ENCODE results near the gene HMCN2.

The HMCN2 gene

DNA sequence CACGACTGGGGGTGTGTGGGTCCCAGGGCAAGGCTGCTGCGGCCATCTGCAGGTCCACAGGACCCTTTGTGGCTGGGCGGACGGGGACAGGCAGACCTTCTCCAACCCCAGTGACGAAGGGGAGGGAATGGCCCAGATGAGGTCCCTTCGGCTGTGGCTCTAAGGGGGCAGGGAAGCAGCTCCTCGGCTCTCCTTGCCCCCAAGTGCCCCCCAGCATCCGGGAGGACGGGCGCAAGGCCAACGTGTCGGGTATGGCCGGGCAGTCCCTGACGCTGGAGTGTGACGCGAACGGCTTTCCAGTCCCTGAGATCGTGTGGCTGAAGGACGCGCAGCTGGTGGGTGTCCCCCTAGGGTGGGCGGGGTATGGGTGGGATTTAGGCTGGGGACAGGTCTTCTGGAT is 82.8 kb downstream of the HMCN2 start:
- H2BK12ac ChIP-seq (ENCODE audit: low read length) = peak overlapping the region; percentile 88
- no CpG with 5 or more reads among the region's 21 CpGs for WGBS, 2 donors (ENCODE audit: extremely low coverage in 2 of 2, insufficient read length in 2 of 2, insufficient replicate concordance in 1 of 2)
- H3K18ac ChIP-seq (ENCODE audit: low read length) = peak overlapping the region; percentile 57
- H2AFZ ChIP-seq (ENCODE audit: low read length) = no peak overlapping the region
- H4K8ac ChIP-seq (ENCODE audit: low read depth, low read length) = no peak overlapping the region
- H3K4me2 ChIP-seq (ENCODE audit: insufficient read depth, low read length, poor library complexity, severe bottlenecking) = no peak overlapping the region
- peak overlapping the region; percentile 93 for H2AK5ac ChIP-seq (ENCODE audit: low read depth, low read length)
- H3K27me3 ChIP-seq (ENCODE audit: control insufficient read depth in 3 of 3, insufficient read depth in 3 of 3, low read depth in 1 of 3, low read length in 3 of 3) = peaks cover 0 to 13% (median 0%) of the 10 kb centered on the region in 3 experiments
- H3K14ac ChIP-seq (ENCODE audit: low read length) = peak overlapping the region; percentile 87
- peak overlapping the region; percentile 50 for H3K9ac ChIP-seq (ENCODE audit: low read depth, low read length, poor library complexity)
- peaks cover 1% of the 10 kb centered on the region for H3K79me1 ChIP-seq (ENCODE audit: low read depth, low read length)
- no peak overlapping the region for H3K27ac ChIP-seq (replicated peaks; ENCODE audit: low read length)
- H2BK15ac ChIP-seq (ENCODE audit: low read length) = no peak overlapping the region
- no peak overlapping the region for H4K91ac ChIP-seq (ENCODE audit: low read depth, low read length, poor library complexity)
- peaks cover 0 to 2% of the 10 kb centered on the region in 2 donors for H3K36me3 ChIP-seq (replicated peaks in 1 of 2; ENCODE audit: control insufficient read depth in 2 of 2, insufficient read depth in 2 of 2, low read length in 2 of 2)
- H3K9me3 ChIP-seq (replicated peaks in 1 of 2; ENCODE audit: control insufficient read depth in 2 of 2, insufficient read depth in 1 of 2, low read depth in 1 of 2, low read length in 2 of 2) = peaks cover 0 to 6% of the 10 kb centered on the region in 2 donors
- DNase-seq (ENCODE audit: low spot score) = no peak
- peaks cover 5 to 13% of the 10 kb centered on the region in 2 donors for H3K4me1 ChIP-seq (ENCODE audit: control insufficient read depth in 2 of 2, insufficient read depth in 1 of 2, low read depth in 1 of 2, low read length in 2 of 2)
- no peak overlapping the region for H3K23ac ChIP-seq (ENCODE audit: low read depth, low read length, poor library complexity)
- H2BK5ac ChIP-seq (ENCODE audit: low read length) = no peak overlapping the region
- H3K4ac ChIP-seq (ENCODE audit: low read length) = no peak overlapping the region
- H3K4me3 ChIP-seq (ENCODE audit: low read length in 2 of 2) = no peak overlapping the region
- H2BK120ac ChIP-seq (ENCODE audit: low read depth, low read length) = no peak overlapping the region

- Histone ChIP-seq H3K23ac (ENCODE audit: low read depth, low read length, poor library complexity) (no peak overlapping the region), H4K8ac (ENCODE audit: low read depth, low read length) (no peak overlapping the region), H2BK5ac (ENCODE audit: low read length) (no peak overlapping the region), H3K79me1 (ENCODE audit: low read depth, low read length) (peaks cover 1% of the 10 kb centered on the region), H2AK5ac (ENCODE audit: low read depth, low read length) (peak overlapping the region; percentile 93), H3K36me3 (replicated peaks in 1 of 2; ENCODE audit: control insufficient read depth in 2 of 2, insufficient read depth in 2 of 2, low read length in 2 of 2) (peaks cover 0 to 2% of the 10 kb centered on the region in 2 donors), H2BK120ac (ENCODE audit: low read depth, low read length) (no peak overlapping the region), H3K4ac (ENCODE audit: low read length) (no peak overlapping the region), H3K14ac (ENCODE audit: low read length) (peak overlapping the region; percentile 32), H2AFZ (ENCODE audit: low read length) (no peak overlapping the region), H2BK15ac (ENCODE audit: low read length) (no peak overlapping the region), H3K4me1 (ENCODE audit: control insufficient read depth in 2 of 2, insufficient read depth in 1 of 2, low read depth in 1 of 2, low read length in 2 of 2) (peaks cover 5 to 13% of the 10 kb centered on the region in 2 donors), H3K9ac (ENCODE audit: low read depth, low read length, poor library complexity) (no peak overlapping the region), H4K91ac (ENCODE audit: low read depth, low read length, poor library complexity) (no peak overlapping the region), H3K27me3 (ENCODE audit: control insufficient read depth in 3 of 3, insufficient read depth in 3 of 3, low read depth in 1 of 3, low read length in 3 of 3) (peaks cover 0 to 13% (median 0%) of the 10 kb centered on the region in 3 experiments), H3K4me3 (ENCODE audit: low read length in 2 of 2) (no peak overlapping the region), H3K9me3 (replicated peaks in 1 of 2; ENCODE audit: control insufficient read depth in 2 of 2, insufficient read depth in 1 of 2, low read depth in 1 of 2, low read length in 2 of 2) (peaks cover 0 to 6% of the 10 kb centered on the region in 2 donors), H3K18ac (ENCODE audit: low read length) (peak overlapping the region; percentile 62), H3K27ac (replicated peaks; ENCODE audit: low read length) (no peak overlapping the region), H2BK12ac (ENCODE audit: low read length) (no peak overlapping the region), H3K4me2 (ENCODE audit: insufficient read depth, low read length, poor library complexity, severe bottlenecking) (no peak overlapping the region)
- DNase-seq (ENCODE audit: low spot score) = no peak
- WGBS, 2 donors (ENCODE audit: extremely low coverage in 2 of 2, insufficient read length in 2 of 2, insufficient replicate concordance in 1 of 2) = no CpG with 5 or more reads among the region's 8 CpGs
Measured at GRCh38 chr9:130348881-130349280, 83.3 kb downstream of the HMCN2 start.

DNA sequence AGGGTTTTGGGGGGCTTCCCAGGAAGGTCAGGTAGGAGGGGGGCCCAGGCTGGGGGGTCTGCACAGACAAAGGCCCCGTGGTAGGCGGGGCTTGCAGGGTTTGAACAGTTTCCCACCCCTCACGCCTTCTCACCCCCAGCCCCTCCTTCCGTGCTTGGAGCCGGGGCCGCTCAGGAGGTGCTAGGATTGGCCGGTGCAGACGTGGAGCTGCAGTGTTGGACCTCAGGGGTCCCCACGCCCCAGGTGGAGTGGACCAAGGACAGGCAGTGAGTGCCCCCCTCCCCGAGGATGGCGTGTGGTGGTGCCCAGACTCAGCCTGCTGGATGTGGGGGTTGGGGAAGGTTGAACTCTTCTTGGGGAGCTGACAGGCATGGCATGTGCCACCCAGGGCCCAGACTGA is 83.8 kb downstream of the HMCN2 start:
- Histone ChIP-seq H2AFZ (ENCODE audit: low read length) (no peak overlapping the region), H3K9me3 (replicated peaks in 1 of 2; ENCODE audit: control insufficient read depth in 2 of 2, insufficient read depth in 1 of 2, low read depth in 1 of 2, low read length in 2 of 2) (peaks cover 0 to 6% of the 10 kb centered on the region in 2 donors), H3K4ac (ENCODE audit: low read length) (no peak overlapping the region), H4K8ac (ENCODE audit: low read depth, low read length) (no peak overlapping the region), H3K4me2 (ENCODE audit: insufficient read depth, low read length, poor library complexity, severe bottlenecking) (no peak overlapping the region), H3K9ac (ENCODE audit: low read depth, low read length, poor library complexity) (no peak overlapping the region), H3K27me3 (ENCODE audit: control insufficient read depth in 3 of 3, insufficient read depth in 3 of 3, low read depth in 1 of 3, low read length in 3 of 3) (peaks cover 0 to 13% (median 0%) of the 10 kb centered on the region in 3 experiments), H3K14ac (ENCODE audit: low read length) (peak overlapping the region; percentile 32), H2BK15ac (ENCODE audit: low read length) (no peak overlapping the region), H4K91ac (ENCODE audit: low read depth, low read length, poor library complexity) (no peak overlapping the region), H2BK5ac (ENCODE audit: low read length) (no peak overlapping the region), H3K23ac (ENCODE audit: low read depth, low read length, poor library complexity) (no peak overlapping the region), H2BK12ac (ENCODE audit: low read length) (peak overlapping the region; percentile 73), H3K4me1 (ENCODE audit: control insufficient read depth in 2 of 2, insufficient read depth in 1 of 2, low read depth in 1 of 2, low read length in 2 of 2) (peaks cover 5 to 13% of the 10 kb centered on the region in 2 donors), H3K18ac (ENCODE audit: low read length) (peak overlapping the region; percentile 28), H3K4me3 (ENCODE audit: low read length in 2 of 2) (no peak overlapping the region), H2BK120ac (ENCODE audit: low read depth, low read length) (no peak overlapping the region), H2AK5ac (ENCODE audit: low read depth, low read length) (no peak overlapping the region), H3K79me1 (ENCODE audit: low read depth, low read length) (peaks cover 1% of the 10 kb centered on the region), H3K27ac (replicated peaks; ENCODE audit: low read length) (no peak overlapping the region), H3K36me3 (replicated peaks in 1 of 2; ENCODE audit: control insufficient read depth in 2 of 2, insufficient read depth in 2 of 2, low read length in 2 of 2) (peaks cover 0 to 2% of the 10 kb centered on the region in 2 donors)
- no CpG with 5 or more reads among the region's 11 CpGs for WGBS, 2 donors (ENCODE audit: extremely low coverage in 2 of 2, insufficient read length in 2 of 2, insufficient replicate concordance in 1 of 2)
- DNase-seq (ENCODE audit: low spot score) = no peak

DNA sequence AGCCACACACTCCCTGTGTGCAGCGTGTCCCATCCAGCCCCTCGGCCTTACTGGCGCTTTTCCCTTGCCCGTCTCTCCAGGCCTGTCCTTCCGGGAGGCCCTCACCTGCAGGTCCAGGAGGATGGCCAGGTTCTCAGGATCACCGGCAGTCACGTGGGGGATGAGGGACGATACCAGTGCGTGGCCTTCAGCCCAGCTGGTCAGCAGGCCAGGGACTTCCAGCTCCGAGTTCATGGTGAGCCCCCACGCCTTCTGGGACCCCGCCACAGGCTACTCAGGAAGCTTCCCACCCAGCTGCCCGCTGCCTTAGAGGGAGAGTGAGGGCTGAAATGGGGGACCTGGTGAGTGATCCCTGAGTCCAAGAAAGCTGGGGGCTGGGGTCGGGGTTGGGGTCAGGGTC is 85.8 kb downstream of the HMCN2 start:
- H3K23ac ChIP-seq (ENCODE audit: low read depth, low read length, poor library complexity) = peak overlapping the region; percentile 75
- H3K14ac ChIP-seq (ENCODE audit: low read length) = no peak overlapping the region
- no peak overlapping the region for H3K27ac ChIP-seq (replicated peaks; ENCODE audit: low read length)
- peaks cover 1% of the 10 kb centered on the region for H3K79me1 ChIP-seq (ENCODE audit: low read depth, low read length)
- no peak overlapping the region for H4K91ac ChIP-seq (ENCODE audit: low read depth, low read length, poor library complexity)
- peaks cover 0 to 3% of the 10 kb centered on the region in 2 donors for H3K4me1 ChIP-seq (ENCODE audit: control insufficient read depth in 2 of 2, insufficient read depth in 1 of 2, low read depth in 1 of 2, low read length in 2 of 2)
- peak overlapping the region; percentile 63 for H2AK5ac ChIP-seq (ENCODE audit: low read depth, low read length)
- no peak overlapping the region for H2AFZ ChIP-seq (ENCODE audit: low read length)
- H3K9me3 ChIP-seq (replicated peaks in 1 of 2; ENCODE audit: control insufficient read depth in 2 of 2, insufficient read depth in 1 of 2, low read depth in 1 of 2, low read length in 2 of 2) = no peaks in the 10 kb centered on the region
- H3K9ac ChIP-seq (ENCODE audit: low read depth, low read length, poor library complexity) = no peak overlapping the region
- peaks cover 0 to 9% (median 0%) of the 10 kb centered on the region in 3 experiments for H3K27me3 ChIP-seq (ENCODE audit: control insufficient read depth in 3 of 3, insufficient read depth in 3 of 3, low read depth in 1 of 3, low read length in 3 of 3)
- H3K4ac ChIP-seq (ENCODE audit: low read length) = no peak overlapping the region
- H2BK120ac ChIP-seq (ENCODE audit: low read depth, low read length) = no peak overlapping the region
- H3K4me3 ChIP-seq (ENCODE audit: low read length in 2 of 2) = no peak overlapping the region
- H2BK12ac ChIP-seq (ENCODE audit: low read length) = peak overlapping the region; percentile 65
- H3K36me3 ChIP-seq (replicated peaks in 1 of 2; ENCODE audit: control insufficient read depth in 2 of 2, insufficient read depth in 2 of 2, low read length in 2 of 2) = no peaks in the 10 kb centered on the region
- no peak for DNase-seq (ENCODE audit: low spot score)
- no CpG with 5 or more reads among the region's 14 CpGs for WGBS, 2 donors (ENCODE audit: extremely low coverage in 2 of 2, insufficient read length in 2 of 2, insufficient replicate concordance in 1 of 2)
- H4K8ac ChIP-seq (ENCODE audit: low read depth, low read length) = no peak overlapping the region
- no peak overlapping the region for H3K18ac ChIP-seq (ENCODE audit: low read length)
- no peak overlapping the region for H3K4me2 ChIP-seq (ENCODE audit: insufficient read depth, low read length, poor library complexity, severe bottlenecking)
- H2BK5ac ChIP-seq (ENCODE audit: low read length) = no peak overlapping the region
- H2BK15ac ChIP-seq (ENCODE audit: low read length) = no peak overlapping the region
